ENCODE data around the gene COX7C.

COX7C gene

GRCh38 chr5:86665984-86666760 lies 48.4 kb downstream of the COX7C start:
- no peak for DNase-seq (ENCODE audit: low read depth)

- no peak for DNase-seq (ENCODE audit: low read depth)
These were observed 49.2 kb downstream of the COX7C start for GRCh38 chr5:86666981-86667380.
